Measurements from ENCODE around the gene RNU6-9. TPM values are rescaled to one million over a fixed set of nuclear protein-coding genes. Genes with fewer than 3 reads are reported as not detected.
"Not testable (repeated sequence)": the region's sequence is repeated elsewhere in the genome, so short reads cannot be mapped to it uniquely, and the experiment has no call there.

The RNU6-9 gene
- total RNA-seq, 3 donors from 2014 or later (not counting 1 experiment from before 2014, with no cell fraction given), result not detected

DNA sequence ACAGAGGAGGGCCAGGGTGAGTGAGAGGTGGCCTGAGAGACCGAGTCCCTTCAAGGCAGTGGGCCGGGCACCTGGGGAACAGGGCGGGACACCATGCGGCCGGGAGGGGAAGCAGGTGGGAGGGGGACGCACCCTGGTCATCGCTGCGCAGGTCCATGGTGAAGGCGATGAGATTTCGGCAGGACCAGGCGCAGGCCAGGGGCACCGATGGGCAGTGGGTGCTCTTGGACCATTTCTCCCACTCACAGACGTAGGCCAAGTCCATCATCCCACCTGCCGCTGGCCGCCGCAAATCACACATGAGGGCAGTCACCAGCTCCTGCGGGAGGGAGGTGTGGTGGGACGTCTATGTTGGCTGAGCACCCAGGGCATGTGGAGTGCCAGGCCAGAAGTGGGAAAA is 2.5 kb upstream of the RNU6-9 start:
- H3K27ac Mint-ChIP-seq, result peak overlapping the region in 1 of 2 donors; percentile 84
- intact Hi-C loops (cut with micrococcal nuclease), result no loop called here
- no peaks in the 10 kb centered on the region for H3K36me3 Mint-ChIP-seq
- WGBS (ENCODE audit: insufficient coverage), result 97% methylated on average over 18 of the region's 18 CpGs
- Histone ChIP-seq H3K27me3 (ENCODE audit: control insufficient read depth, insufficient read depth, low read length) (no peaks in the 10 kb centered on the region), H3K27ac (ENCODE audit: low read length) (no peak overlapping the region), H3K4me3 (ENCODE audit: low read length) (no peak overlapping the region), H3K9me3 (ENCODE audit: control insufficient read depth, insufficient read depth, low read length) (no peaks in the 10 kb centered on the region), H3K36me3 (ENCODE audit: control insufficient read depth, insufficient read depth, low read length) (peaks cover 23% of the 10 kb centered on the region), H3K4me1 (ENCODE audit: control insufficient read depth, insufficient read depth, low read length) (peaks cover 57% of the 10 kb centered on the region)
- no peak for DNase-seq
- H3K9me3 Mint-ChIP-seq, result no peaks in the 10 kb centered on the region
- H3K27me3 Mint-ChIP-seq (ENCODE audit: low read depth in 2 of 2), result no peaks in the 10 kb centered on the region
- H3K4me1 Mint-ChIP-seq, result peaks cover 9 to 25% of the 10 kb centered on the region in 2 donors
- H3K4me3 Mint-ChIP-seq, result peak overlapping the region; percentile 83
- TF ChIP-seq, protein P1, sequence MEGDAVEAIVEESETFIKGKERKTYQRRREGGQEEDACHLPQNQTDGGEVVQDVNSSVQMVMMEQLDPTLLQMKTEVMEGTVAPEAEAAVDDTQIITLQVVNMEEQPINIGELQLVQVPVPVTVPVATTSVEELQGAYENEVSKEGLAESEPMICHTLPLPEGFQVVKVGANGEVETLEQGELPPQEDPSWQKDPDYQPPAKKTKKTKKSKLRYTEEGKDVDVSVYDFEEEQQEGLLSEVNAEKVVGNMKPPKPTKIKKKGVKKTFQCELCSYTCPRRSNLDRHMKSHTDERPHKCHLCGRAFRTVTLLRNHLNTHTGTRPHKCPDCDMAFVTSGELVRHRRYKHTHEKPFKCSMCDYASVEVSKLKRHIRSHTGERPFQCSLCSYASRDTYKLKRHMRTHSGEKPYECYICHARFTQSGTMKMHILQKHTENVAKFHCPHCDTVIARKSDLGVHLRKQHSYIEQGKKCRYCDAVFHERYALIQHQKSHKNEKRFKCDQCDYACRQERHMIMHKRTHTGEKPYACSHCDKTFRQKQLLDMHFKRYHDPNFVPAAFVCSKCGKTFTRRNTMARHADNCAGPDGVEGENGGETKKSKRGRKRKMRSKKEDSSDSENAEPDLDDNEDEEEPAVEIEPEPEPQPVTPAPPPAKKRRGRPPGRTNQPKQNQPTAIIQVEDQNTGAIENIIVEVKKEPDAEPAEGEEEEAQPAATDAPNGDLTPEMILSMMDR (IDR thresholded peaks at IDR 0.05), result no peak
- no peak for ATAC-seq

DNA sequence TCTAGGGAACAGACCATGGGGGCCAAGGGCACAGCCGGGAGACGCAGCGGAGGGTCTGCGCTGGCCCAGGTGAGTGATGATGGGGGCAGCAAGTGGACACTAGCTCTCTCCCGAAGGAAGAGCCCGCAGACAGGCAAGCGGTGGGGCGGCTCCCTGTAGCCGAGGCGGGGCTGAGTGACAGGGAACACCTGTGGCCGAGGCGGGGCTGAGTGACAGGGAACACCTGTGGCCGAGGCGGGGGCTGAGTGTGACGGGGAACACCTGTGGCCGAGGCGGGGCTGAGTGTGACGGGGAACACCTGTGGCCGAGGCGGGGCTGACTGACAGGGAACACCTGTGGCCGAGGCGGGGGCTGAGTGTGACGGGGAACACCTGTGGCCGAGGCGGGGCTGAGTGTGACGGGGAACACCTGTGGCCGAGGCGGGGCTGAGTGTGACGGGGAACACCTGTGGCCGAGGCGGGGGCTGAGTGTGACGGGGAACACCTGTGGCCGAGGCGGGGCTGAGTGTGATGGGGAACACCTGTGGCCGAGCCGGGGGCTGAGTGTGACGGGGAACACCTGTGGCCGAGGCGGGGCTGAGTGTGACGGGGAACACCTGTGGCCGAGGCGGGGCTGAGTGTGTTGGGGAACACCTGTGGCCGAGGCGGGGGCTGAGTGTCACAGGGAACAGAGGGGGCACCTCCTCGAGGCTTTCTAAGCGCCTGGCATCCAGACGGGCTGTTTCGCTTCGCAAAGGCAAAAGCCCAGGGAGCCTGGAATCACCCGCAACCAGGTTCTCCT is 1.7 kb upstream of the RNU6-9 start:
- not testable (repeated sequence) for H3K36me3 Mint-ChIP-seq

DNA sequence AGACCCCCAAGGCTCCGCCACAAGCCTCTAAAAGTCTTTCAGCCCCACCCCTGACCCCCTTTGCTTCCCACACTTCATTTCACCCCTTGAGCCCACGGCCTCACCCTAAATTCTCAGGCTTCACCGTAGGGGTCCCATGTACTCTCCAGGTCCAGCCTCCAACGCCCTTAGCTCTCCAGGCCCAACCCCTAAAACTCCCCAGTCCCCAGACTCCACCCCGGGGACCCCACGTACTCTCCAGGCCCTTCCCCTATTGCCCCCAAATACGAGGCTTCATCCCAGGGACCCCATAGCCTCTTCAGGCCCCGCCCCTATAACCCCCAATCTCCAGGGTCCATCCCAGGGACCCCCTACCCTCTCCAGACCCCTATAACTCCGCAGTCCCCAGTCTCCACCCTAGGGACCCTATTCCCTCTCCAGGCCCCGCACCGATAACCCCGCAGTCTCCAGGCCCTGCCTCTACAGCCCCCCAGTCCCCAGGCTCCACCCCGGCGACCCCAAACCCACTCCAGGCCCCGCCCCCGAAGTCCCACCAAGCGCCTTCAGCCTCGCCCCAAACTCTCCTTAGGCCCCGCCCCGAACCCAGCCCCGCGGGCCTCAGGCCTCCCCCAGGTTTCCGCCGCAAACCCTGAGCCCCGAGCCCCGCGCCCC is 916 bp upstream of the RNU6-9 start:
- Mint-ChIP-seq H3K27me3 (ENCODE audit: low read depth in 2 of 2) (no peaks in the 10 kb centered on the region), H3K27ac (peak overlapping the region; percentile 99), H3K4me3 (peak overlapping the region; percentile 86), H3K9me3 (no peaks in the 10 kb centered on the region), H3K4me1 (peaks cover 9 to 30% of the 10 kb centered on the region in 2 donors), H3K36me3 (no peaks in the 10 kb centered on the region)
- H3K27me3 ChIP-seq (ENCODE audit: control insufficient read depth, insufficient read depth, low read length), result no peaks in the 10 kb centered on the region
- peaks cover 46% of the 10 kb centered on the region for H3K4me1 ChIP-seq (ENCODE audit: control insufficient read depth, insufficient read depth, low read length)
- TF ChIP-seq, protein P1 (IDR thresholded peaks at IDR 0.05), result no peak
- H3K4me3 ChIP-seq (ENCODE audit: low read length), result peak overlapping the region; percentile 61
- DNase-seq, result peak in 1 of 2 donors; percentile 26
- peak overlapping the region; percentile 98 for H3K27ac ChIP-seq (ENCODE audit: low read length)
- no peaks in the 10 kb centered on the region for H3K9me3 ChIP-seq (ENCODE audit: control insufficient read depth, insufficient read depth, low read length)
- ATAC-seq, result no peak
- intact Hi-C loops (cut with micrococcal nuclease), result no loop called here
- peaks cover 20% of the 10 kb centered on the region for H3K36me3 ChIP-seq (ENCODE audit: control insufficient read depth, insufficient read depth, low read length)
- 4% methylated on average over 26 of the region's 27 CpGs for WGBS (ENCODE audit: insufficient coverage)

More for the DNA sequence above, 1.7 kb upstream of the RNU6-9 start:
- ATAC-seq; H3K4me3 ChIP-seq (ENCODE audit: low read length); H3K27me3 Mint-ChIP-seq (ENCODE audit: low read depth in 2 of 2); H3K9me3 Mint-ChIP-seq; H3K27me3 ChIP-seq (ENCODE audit: control insufficient read depth, insufficient read depth, low read length); intact Hi-C loops (cut with micrococcal nuclease); DNase-seq; H3K9me3 ChIP-seq (ENCODE audit: control insufficient read depth, insufficient read depth, low read length): not testable (repeated sequence)
- WGBS (ENCODE audit: insufficient coverage), result 84% methylated on average over 50 of the region's 50 CpGs
- peaks cover 18% of the 10 kb centered on the region for H3K36me3 ChIP-seq (ENCODE audit: control insufficient read depth, insufficient read depth, low read length)
- Mint-ChIP-seq H3K27ac (peak overlapping the region; percentile 99), H3K4me3 (peak overlapping the region; percentile 86), H3K4me1 (peaks cover 9 to 30% of the 10 kb centered on the region in 2 donors)
- H3K4me1 ChIP-seq (ENCODE audit: control insufficient read depth, insufficient read depth, low read length), result peaks cover 53% of the 10 kb centered on the region
- H3K27ac ChIP-seq (ENCODE audit: low read length), result peak overlapping the region; percentile 98

- no peak for DNase-seq
- H3K4me1 ChIP-seq (ENCODE audit: control insufficient read depth, insufficient read depth, low read length), result peaks cover 23% of the 10 kb centered on the region
- H3K36me3 ChIP-seq (ENCODE audit: control insufficient read depth, insufficient read depth, low read length), result peaks cover 23% of the 10 kb centered on the region
- intact Hi-C loops (cut with micrococcal nuclease), result no loop called here
- no peak overlapping the region for H3K4me3 ChIP-seq (ENCODE audit: low read length)
- no peak for ATAC-seq
- no peaks in the 10 kb centered on the region for H3K9me3 ChIP-seq (ENCODE audit: control insufficient read depth, insufficient read depth, low read length)
- Mint-ChIP-seq H3K9me3 (no peaks in the 10 kb centered on the region), H3K36me3 (no peaks in the 10 kb centered on the region), H3K4me3 (no peak overlapping the region), H3K4me1 (peaks cover 9 to 27% of the 10 kb centered on the region in 2 donors), H3K27me3 (ENCODE audit: low read depth in 2 of 2) (no peaks in the 10 kb centered on the region), H3K27ac (peak overlapping the region in 1 of 2 donors; percentile 42)
- H3K27ac ChIP-seq (ENCODE audit: low read length), result no peak overlapping the region
- 93% methylated on average over 10 of the region's 10 CpGs for WGBS (ENCODE audit: insufficient coverage)
- TF ChIP-seq, protein P1 (IDR thresholded peaks at IDR 0.05), result no peak
- H3K27me3 ChIP-seq (ENCODE audit: control insufficient read depth, insufficient read depth, low read length), result no peaks in the 10 kb centered on the region
These were observed 3.1 kb downstream of the RNU6-9 start for GRCh38 chr19:896434-896833.

Data from natural killer cell (primary cell).